Stimulated activated CD4-positive, alpha-beta T cell treated with anti-CD3 and anti-CD28 coated beads, TNF-alpha, amount 100 ng/mL, for 1 hour (primary cell): Measurements from ENCODE around the gene KLK1.
"Not testable (repeated sequence)": the region's sequence is repeated elsewhere in the genome, so short reads cannot be mapped to it uniquely, and the experiment has no call there.

Experiments
- DNase-seq, 3 donors: peaks; one replicate each; pipeline ENCODE4 v3.0.0-alpha.2; 2020; ENCODE audit warnings: low read depth in 3 of 3, low spot score in 1 of 3

Gene KLK1

GRCh38 chr19:50794074-50794875 lies 29.3 kb downstream of the KLK1 start:
- DNase-seq = no peak

GRCh38 chr19:50793558-50794065 lies 30.0 kb downstream of the KLK1 start:
- DNase-seq = no peak

- DNase-seq = no peak
Measured at GRCh38 chr19:50792272-50793250, 31.0 kb downstream of the KLK1 start.

- DNase-seq = no peak
Measured at GRCh38 chr19:50791594-50792271, 31.9 kb downstream of the KLK1 start.

- no peak for DNase-seq
Measured at GRCh38 chr19:50790922-50791467, 32.6 kb downstream of the KLK1 start.

GRCh38 chr19:50790396-50790795 lies 33.2 kb downstream of the KLK1 start, which contains the start of gene ACP4:
ACP4 (plus strand) TSS chr19:50790415; CDS start chr19:50790415, 0 bp downstream.
- no peak for DNase-seq

GRCh38 chr19:50785329-50785728 lies 38.3 kb downstream of the KLK1 start:
- no peak for DNase-seq

- no peak for DNase-seq
Measured at GRCh38 chr19:50784710-50785109, 38.9 kb downstream of the KLK1 start.

- DNase-seq = not testable (repeated sequence)
Measured at GRCh38 chr19:50783848-50784152, 39.8 kb downstream of the KLK1 start.

- no peak for DNase-seq
Measured at GRCh38 chr19:50780753-50781435, 42.7 kb downstream of the KLK1 start.

- no peak for DNase-seq
Measured at GRCh38 chr19:50779504-50780457, 43.8 kb downstream of the KLK1 start.

GRCh38 chr19:50778906-50779430 lies 44.6 kb downstream of the KLK1 start:
- DNase-seq = no peak

GRCh38 chr19:50777830-50778303 lies 45.7 kb downstream of the KLK1 start:
- no peak for DNase-seq

GRCh38 chr19:50777261-50777660 lies 46.3 kb downstream of the KLK1 start:
- no peak for DNase-seq

GRCh38 chr19:50776131-50776530 lies 47.5 kb downstream of the KLK1 start:
- DNase-seq = no peak

- DNase-seq = not testable (repeated sequence)
Measured at GRCh38 chr19:50773454-50773853, 50.1 kb downstream of the KLK1 start.

- not testable (repeated sequence) for DNase-seq
Measured at GRCh38 chr19:50772912-50773311, 50.7 kb downstream of the KLK1 start.

- DNase-seq = no peak
Measured at GRCh38 chr19:50772476-50772875, 51.1 kb downstream of the KLK1 start.

GRCh38 chr19:50770888-50771287 lies 52.7 kb downstream of the KLK1 start:
- DNase-seq = no peak
